ENCODE results near the gene DLGAP1. TPM values are rescaled to one million over a fixed set of nuclear protein-coding genes. Genes with fewer than 3 reads are reported as not detected.
A peak's percentile ranks its signal among the peaks of the same experiment; 100 is the strongest.

DLGAP1 gene
- total RNA-seq, 1 donor from 2014 or later: 3.7 TPM

GRCh38 chr18:3790703-3791102 lies 664.4 kb downstream of the DLGAP1 start:
- DNase-seq (ENCODE audit: low read depth, low spot score): no peak

GRCh38 chr18:3789525-3789924 lies 665.6 kb downstream of the DLGAP1 start:
- no peak for DNase-seq (ENCODE audit: low read depth, low spot score)

GRCh38 chr18:3784949-3785348 lies 670.2 kb downstream of the DLGAP1 start:
- DNase-seq (ENCODE audit: low read depth, low spot score): no peak

- DNase-seq (ENCODE audit: low read depth, low spot score): no peak
Observed at GRCh38 chr18:3782901-3783300, 672.2 kb downstream of the DLGAP1 start.

- DNase-seq (ENCODE audit: low read depth, low spot score): no peak
Observed at GRCh38 chr18:3777719-3778118, 677.4 kb downstream of the DLGAP1 start.

GRCh38 chr18:3777122-3777521 lies 678.0 kb downstream of the DLGAP1 start:
- no peak for DNase-seq (ENCODE audit: low read depth, low spot score)

GRCh38 chr18:3775996-3776395 lies 679.1 kb downstream of the DLGAP1 start:
- DNase-seq (ENCODE audit: low read depth, low spot score): no peak

- no peak for DNase-seq (ENCODE audit: low read depth, low spot score)
Observed at GRCh38 chr18:3773303-3773702, 681.8 kb downstream of the DLGAP1 start.

- DNase-seq (ENCODE audit: low read depth, low spot score): peak; percentile 79
Observed at GRCh38 chr18:3771121-3771971, 683.8 kb downstream of the DLGAP1 start.

GRCh38 chr18:3761266-3761665 lies 693.8 kb downstream of the DLGAP1 start:
- DNase-seq (ENCODE audit: low read depth, low spot score): no peak

GRCh38 chr18:3760741-3761140 lies 694.4 kb downstream of the DLGAP1 start:
- DNase-seq (ENCODE audit: low read depth, low spot score): no peak

- DNase-seq (ENCODE audit: low read depth, low spot score): no peak
Observed at GRCh38 chr18:3759099-3759498, 696.0 kb downstream of the DLGAP1 start.

- no peak for DNase-seq (ENCODE audit: low read depth, low spot score)
Observed at GRCh38 chr18:3758531-3758930, 696.6 kb downstream of the DLGAP1 start.

GRCh38 chr18:3757361-3757760 lies 697.7 kb downstream of the DLGAP1 start:
- DNase-seq (ENCODE audit: low read depth, low spot score): no peak

- no peak for DNase-seq (ENCODE audit: low read depth, low spot score)
Observed at GRCh38 chr18:3753106-3753505, 702.0 kb downstream of the DLGAP1 start.

GRCh38 chr18:3748086-3748485 lies 707.0 kb downstream of the DLGAP1 start:
- no peak for DNase-seq (ENCODE audit: low read depth, low spot score)

GRCh38 chr18:3747176-3747973 lies 707.7 kb downstream of the DLGAP1 start:
- peak; percentile 86 for DNase-seq (ENCODE audit: low read depth, low spot score)

GRCh38 chr18:3742541-3742940 lies 712.6 kb downstream of the DLGAP1 start:
- no peak for DNase-seq (ENCODE audit: low read depth, low spot score)

GRCh38 chr18:3741333-3741732 lies 713.8 kb downstream of the DLGAP1 start:
- DNase-seq (ENCODE audit: low read depth, low spot score): no peak

GRCh38 chr18:3728704-3729437 lies 726.2 kb downstream of the DLGAP1 start:
- DNase-seq (ENCODE audit: low read depth, low spot score): no peak

GRCh38 chr18:3727274-3727673 lies 727.8 kb downstream of the DLGAP1 start:
- peak; percentile 19 for DNase-seq (ENCODE audit: low read depth, low spot score)
